HepG2 (cell line): ENCODE results near the gene TMEM235. TPM values are rescaled to one million over a fixed set of nuclear protein-coding genes. Genes with fewer than 3 reads are reported as not detected.

Source experiments
- CBX2 ChIP-seq, 2 experiments: fragments of 200-600 bp in 1 of 2; sonication (generic); formaldehyde crosslinking in 1 of 2; IDR thresholded peaks; 2 replicates each; pipeline versions ENCODE4 v1.7.0 to v1.8.1; 2018 to 2022; ENCODE audit warnings: low read depth in 2 of 2, low read length in 1 of 2, mild to moderate bottlenecking in 1 of 2, missing genetic modification reagents in 1 of 2
- CC2D1A ChIP-seq: sonication (generic); formaldehyde crosslinking; IDR thresholded peaks from 2 replicates; pipeline ENCODE4 v1.8.1; 2023; ENCODE audit warnings: mild to moderate bottlenecking, missing genetic modification reagents
- DMAP1 ChIP-seq: IDR thresholded peaks from 2 replicates; pipeline ENCODE4 v1.6.1; 2016
- DR1 ChIP-seq: sonication (generic); formaldehyde crosslinking; IDR thresholded peaks from 2 replicates; pipeline ENCODE4 v1.8.0; 2021; ENCODE audit warnings: mild to moderate bottlenecking, missing genetic modification reagents, inconsistent platforms
- HNRNPL ChIP-seq: fragments of 200-400 bp; formaldehyde crosslinking; IDR thresholded peaks from 2 replicates; pipeline ENCODE4 v1.6.1; 2017; ENCODE audit warnings: mild to moderate bottlenecking, low read depth, low read length
- KDM3A ChIP-seq: IDR thresholded peaks from 2 replicates; pipeline ENCODE4 v1.6.1; 2018; ENCODE audit warnings: low read depth, missing compliant biosample characterization
- KDM4B ChIP-seq: sonication (generic); formaldehyde crosslinking; IDR thresholded peaks from 2 replicates; pipeline ENCODE4 v1.4.0; 2020; ENCODE audit warnings: missing genetic modification reagents
- RAD21 ChIP-seq: fragments of 450-650 bp; formaldehyde crosslinking; IDR thresholded peaks from 2 replicates; pipeline ENCODE4 v1.5.0; 2020; ENCODE audit warnings: mild to moderate bottlenecking
- SRF ChIP-seq: IDR thresholded peaks from 2 replicates; pipeline ENCODE4 v1.6.1; 2011; ENCODE audit warnings: mild to moderate bottlenecking, low read depth, low read length, moderate library complexity
- U2AF2 ChIP-seq: fragments of 200-400 bp; formaldehyde crosslinking; IDR thresholded peaks from 2 replicates; pipeline ENCODE4 v1.6.1; 2017; ENCODE audit warnings: low read depth, mild to moderate bottlenecking, low read length
- ZNF136 ChIP-seq: sonication (generic); formaldehyde crosslinking; IDR thresholded peaks from 2 replicates; pipeline ENCODE4 v1.8.1; 2022; ENCODE audit warnings: low read depth, mild to moderate bottlenecking, moderate library complexity, missing genetic modification reagents
- ZNF207 ChIP-seq: fragments of 450-650 bp; IDR thresholded peaks from 2 replicates; pipeline ENCODE4 v1.6.1; 2016; ENCODE audit warnings: antibody characterized with exemption, borderline replicate concordance
- ZNF576 ChIP-seq: sonication (generic); formaldehyde crosslinking; IDR thresholded peaks from 2 replicates; pipeline ENCODE4 v1.4.0; 2020; ENCODE audit warnings: mild to moderate bottlenecking, missing genetic modification reagents
- ZNF616 ChIP-seq: sonication (generic); formaldehyde crosslinking; IDR thresholded peaks from 2 replicates; pipeline ENCODE4 v1.5.0; 2020; ENCODE audit warnings: low read depth, mild to moderate bottlenecking, missing genetic modification reagents
- ZNF629 ChIP-seq: sonication (generic); formaldehyde crosslinking; conservative IDR thresholded peaks from 2 replicates; pipeline ENCODE4 v1.5.0; 2020; ENCODE audit warnings: missing genetic modification reagents
- ZNF75D ChIP-seq: sonication (generic); formaldehyde crosslinking; IDR thresholded peaks from 2 replicates; pipeline ENCODE4 v1.8.1; 2023; ENCODE audit warnings: missing genetic modification reagents, mild to moderate bottlenecking, borderline replicate concordance
- ZSCAN31 ChIP-seq: sonication (generic); formaldehyde crosslinking; IDR thresholded peaks from 2 replicates; pipeline ENCODE4 v1.5.0; 2020; ENCODE audit warnings: low read depth, mild to moderate bottlenecking, missing genetic modification reagents
- polyA plus RNA-seq, 8 experiments: library from polyadenylated mRNA; depleted of rRNA in 3 of 8; stranded (reverse) in 7 of 8; unstranded in 1 of 8; fragments of >200 nt; fragmentation: Illumina TruSeq in 4 of 8; extraction: Trizol in 4 of 8; gene quantifications; 2 replicates each; pipeline versions ENCODE4 v1.2.1 to v1.2.3, GENCODE V29; 2011 to 2016; ENCODE audit warnings: low read depth in 4 of 8, missing spikeins in 1 of 8, mixed read lengths in 1 of 8; ENCODE audit not compliant: insufficient read depth in 1 of 8
- total RNA-seq, 5 experiments: library from RNA; depleted of rRNA; stranded (reverse); fragments of >200 nt; fragmentation: Illumina TruSeq; extraction: Trizol; gene quantifications; 2 replicates each; pipeline ENCODE4 v1.2.3, GENCODE V29; 2016; ENCODE audit warnings: low read depth in 1 of 5
- TF ChIP-seq, protein P1 (sequence below): sonication (generic); formaldehyde crosslinking; IDR thresholded peaks from 2 replicates; pipeline ENCODE4 v1.8.0; 2022; ENCODE audit warnings: low read depth, missing genetic modification reagents
- TF ChIP-seq, protein P2 (sequence below): fragments of 450-650 bp; IDR thresholded peaks from 2 replicates; pipeline ENCODE4 v1.6.1; 2017; ENCODE audit warnings: mild to moderate bottlenecking
- TF ChIP-seq, protein P3 (sequence below): sonication (generic); formaldehyde crosslinking; IDR thresholded peaks from 2 replicates; pipeline ENCODE4 v1.5.1; 2020; ENCODE audit warnings: missing genetic modification reagents, mild to moderate bottlenecking, borderline replicate concordance

The TMEM235 gene
- total and polyA plus RNA-seq, 2 of the 13 experiments (the other 11 are each of a cell fraction or from before 2014, with no cell fraction given) = not detected

DNA sequence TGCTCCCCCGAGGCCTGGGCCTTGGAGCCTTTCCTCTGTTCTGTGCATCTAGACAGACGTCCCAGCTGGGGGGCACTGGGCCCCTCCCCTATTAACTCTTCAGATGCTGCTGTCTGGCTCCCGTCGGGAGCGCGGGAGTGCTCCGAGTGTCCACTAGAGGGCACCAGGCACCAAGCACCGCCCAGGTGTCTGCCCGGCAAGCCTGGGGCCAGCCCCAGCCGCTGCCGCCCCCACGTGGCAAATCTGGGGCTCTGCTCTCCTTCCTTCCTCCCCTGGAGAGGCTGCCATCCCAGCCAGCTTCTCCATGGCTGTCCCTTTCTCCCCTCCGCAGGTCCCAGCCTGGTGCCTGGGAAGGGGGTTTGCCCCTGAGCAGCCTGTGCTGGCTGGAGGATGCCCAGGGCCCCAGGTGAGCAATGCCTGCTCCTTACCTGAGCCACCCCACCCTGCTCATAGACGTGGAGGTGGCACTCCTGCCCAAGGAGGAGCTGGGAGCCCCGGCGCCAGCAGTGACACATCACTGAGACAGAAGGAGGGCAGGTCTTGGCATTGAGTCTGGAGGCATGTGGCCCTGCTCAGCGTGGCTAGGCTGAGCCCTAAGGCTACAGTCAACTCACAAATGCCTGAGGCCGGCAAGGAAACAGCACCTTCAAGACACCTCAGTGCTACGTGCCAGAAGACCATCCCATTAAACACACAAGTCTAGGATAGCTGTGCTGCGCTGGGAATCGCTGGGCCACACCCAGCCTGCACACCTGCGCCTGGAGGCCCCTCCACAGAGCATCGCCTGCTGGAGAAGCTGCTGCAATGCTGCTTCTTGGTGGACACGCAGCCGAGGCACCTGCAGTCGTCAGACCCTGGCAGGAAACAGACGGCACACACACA is 19.7 kb downstream of the TMEM235 start (continued):
- TF ChIP-seq, protein P1, sequence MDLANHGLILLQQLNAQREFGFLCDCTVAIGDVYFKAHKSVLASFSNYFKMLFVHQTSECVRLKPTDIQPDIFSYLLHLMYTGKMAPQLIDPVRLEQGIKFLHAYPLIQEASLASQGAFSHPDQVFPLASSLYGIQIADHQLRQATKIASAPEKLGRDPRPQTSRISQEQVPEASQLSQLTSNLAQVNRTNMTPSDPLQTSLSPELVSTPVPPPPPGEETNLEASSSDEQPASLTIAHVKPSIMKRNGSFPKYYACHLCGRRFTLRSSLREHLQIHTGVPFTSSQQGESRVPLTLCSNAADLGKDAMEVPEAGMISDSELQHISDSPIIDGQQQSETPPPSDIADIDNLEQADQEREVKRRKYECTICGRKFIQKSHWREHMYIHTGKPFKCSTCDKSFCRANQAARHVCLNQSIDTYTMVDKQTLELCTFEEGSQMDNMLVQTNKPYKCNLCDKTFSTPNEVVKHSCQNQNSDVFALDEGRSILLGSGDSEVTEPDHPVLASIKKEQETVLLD = no peak
- TF ChIP-seq U2AF2 (no peak), RAD21 (peak; percentile 100), SRF (no peak), CBX2 (IDR thresholded peaks at IDR 0.05; ENCODE audit: low read depth, low read length) (no peak), CBX2 (CRISPR knock-in tag; IDR thresholded peaks at IDR 0.05; ENCODE audit: low read depth) (no peak), KDM3A (CRISPR knock-in tag) (peak; percentile 96), ZNF616 (CRISPR knock-in tag) (no peak), ZNF75D (CRISPR knock-in tag) (no peak), ZNF136 (CRISPR knock-in tag) (no peak), ZNF576 (CRISPR knock-in tag) (peak; percentile 77), ZNF207 (no peak), DR1 (CRISPR knock-in tag) (no peak), ZSCAN31 (peak; percentile 52; the same call in 1 of the 2 replicates), ZNF629 (CRISPR knock-in tag) (no peak), DMAP1 (peak; percentile 41; the same call in 1 of the 2 replicates), HNRNPL (peak; percentile 83), KDM4B (peak; percentile 91), CC2D1A (CRISPR knock-in tag) (no peak)
- TF ChIP-seq, protein P2, sequence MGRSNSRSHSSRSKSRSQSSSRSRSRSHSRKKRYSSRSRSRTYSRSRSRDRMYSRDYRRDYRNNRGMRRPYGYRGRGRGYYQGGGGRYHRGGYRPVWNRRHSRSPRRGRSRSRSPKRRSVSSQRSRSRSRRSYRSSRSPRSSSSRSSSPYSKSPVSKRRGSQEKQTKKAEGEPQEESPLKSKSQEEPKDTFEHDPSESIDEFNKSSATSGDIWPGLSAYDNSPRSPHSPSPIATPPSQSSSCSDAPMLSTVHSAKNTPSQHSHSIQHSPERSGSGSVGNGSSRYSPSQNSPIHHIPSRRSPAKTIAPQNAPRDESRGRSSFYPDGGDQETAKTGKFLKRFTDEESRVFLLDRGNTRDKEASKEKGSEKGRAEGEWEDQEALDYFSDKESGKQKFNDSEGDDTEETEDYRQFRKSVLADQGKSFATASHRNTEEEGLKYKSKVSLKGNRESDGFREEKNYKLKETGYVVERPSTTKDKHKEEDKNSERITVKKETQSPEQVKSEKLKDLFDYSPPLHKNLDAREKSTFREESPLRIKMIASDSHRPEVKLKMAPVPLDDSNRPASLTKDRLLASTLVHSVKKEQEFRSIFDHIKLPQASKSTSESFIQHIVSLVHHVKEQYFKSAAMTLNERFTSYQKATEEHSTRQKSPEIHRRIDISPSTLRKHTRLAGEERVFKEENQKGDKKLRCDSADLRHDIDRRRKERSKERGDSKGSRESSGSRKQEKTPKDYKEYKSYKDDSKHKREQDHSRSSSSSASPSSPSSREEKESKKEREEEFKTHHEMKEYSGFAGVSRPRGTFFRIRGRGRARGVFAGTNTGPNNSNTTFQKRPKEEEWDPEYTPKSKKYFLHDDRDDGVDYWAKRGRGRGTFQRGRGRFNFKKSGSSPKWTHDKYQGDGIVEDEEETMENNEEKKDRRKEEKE = no peak
- TF ChIP-seq, protein P3, sequence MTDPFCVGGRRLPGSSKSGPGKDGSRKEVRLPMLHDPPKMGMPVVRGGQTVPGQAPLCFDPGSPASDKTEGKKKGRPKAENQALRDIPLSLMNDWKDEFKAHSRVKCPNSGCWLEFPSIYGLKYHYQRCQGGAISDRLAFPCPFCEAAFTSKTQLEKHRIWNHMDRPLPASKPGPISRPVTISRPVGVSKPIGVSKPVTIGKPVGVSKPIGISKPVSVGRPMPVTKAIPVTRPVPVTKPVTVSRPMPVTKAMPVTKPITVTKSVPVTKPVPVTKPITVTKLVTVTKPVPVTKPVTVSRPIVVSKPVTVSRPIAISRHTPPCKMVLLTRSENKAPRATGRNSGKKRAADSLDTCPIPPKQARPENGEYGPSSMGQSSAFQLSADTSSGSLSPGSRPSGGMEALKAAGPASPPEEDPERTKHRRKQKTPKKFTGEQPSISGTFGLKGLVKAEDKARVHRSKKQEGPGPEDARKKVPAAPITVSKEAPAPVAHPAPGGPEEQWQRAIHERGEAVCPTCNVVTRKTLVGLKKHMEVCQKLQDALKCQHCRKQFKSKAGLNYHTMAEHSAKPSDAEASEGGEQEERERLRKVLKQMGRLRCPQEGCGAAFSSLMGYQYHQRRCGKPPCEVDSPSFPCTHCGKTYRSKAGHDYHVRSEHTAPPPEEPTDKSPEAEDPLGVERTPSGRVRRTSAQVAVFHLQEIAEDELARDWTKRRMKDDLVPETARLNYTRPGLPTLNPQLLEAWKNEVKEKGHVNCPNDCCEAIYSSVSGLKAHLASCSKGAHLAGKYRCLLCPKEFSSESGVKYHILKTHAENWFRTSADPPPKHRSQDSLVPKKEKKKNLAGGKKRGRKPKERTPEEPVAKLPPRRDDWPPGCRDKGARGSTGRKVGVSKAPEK (CRISPR knock-in tag) = no peak
